Measurements from ENCODE around the gene CRK.

CRK gene

DNA sequence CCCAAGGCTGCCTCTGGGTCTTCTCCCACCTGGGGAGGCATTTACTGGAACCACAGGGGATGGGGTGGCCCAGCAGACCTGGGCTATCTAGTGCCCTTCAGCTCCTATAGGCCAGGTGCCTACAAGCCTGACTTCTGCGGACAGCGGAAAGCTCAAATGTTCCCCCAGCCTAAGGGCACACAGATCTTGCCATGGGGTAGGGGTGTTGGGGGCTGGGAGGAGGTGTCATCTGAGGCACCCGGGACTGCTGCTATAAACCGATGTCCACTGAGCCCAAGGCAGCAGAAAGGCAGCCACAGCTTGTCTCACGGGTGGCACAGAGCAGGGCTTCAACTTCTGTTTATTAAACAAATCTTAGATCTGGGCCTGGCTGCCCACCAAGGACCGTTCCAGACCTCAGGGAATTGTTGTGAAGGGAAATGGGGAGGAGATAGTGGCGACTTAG is 32.8 kb upstream of the CRK start:
- Histone ChIP-seq H3K4me1 (ENCODE audit: low read length) (peaks cover 14% of the 10 kb centered on the region; the same call in 1 of the 2 replicates), H3K4me3 (ENCODE audit: low read length) (no peak overlapping the region), H3K79me2 (ENCODE audit: low read length) (peaks cover 13% of the 10 kb centered on the region), H3K9me2 (replicated peaks; ENCODE audit: insufficient read depth, low read length) (no peaks in the 10 kb centered on the region), H3K9me3 (replicated peaks; ENCODE audit: insufficient read depth, low read length) (no peaks in the 10 kb centered on the region), H3K27ac (ENCODE audit: low read length) (no peak overlapping the region), H3K36me3 (replicated peaks; ENCODE audit: insufficient read depth, low read length) (no peaks in the 10 kb centered on the region), H3K27me3 (replicated peaks; ENCODE audit: insufficient read depth, low read length) (no peaks in the 10 kb centered on the region), H4K20me1 (ENCODE audit: insufficient read depth, low read length) (no peaks in the 10 kb centered on the region), H2AFZ (ENCODE audit: low read length) (no peak overlapping the region), H3K4me2 (ENCODE audit: low read depth, low read length) (no peak overlapping the region), H3F3A (ENCODE audit: insufficient read depth, low read length) (0 out of 2 replicates have a peak, but pooled peaks cover 3% of the 10 kb centered on the region), H3K9ac (ENCODE audit: low read length) (no peak overlapping the region)
- TF ChIP-seq CTCF (IDR thresholded peaks at IDR 0.05; ENCODE audit: low read length) = no peak
- TF ChIP-seq EZH2 (optimal IDR thresholded peaks at IDR 0.05; ENCODE audit: low read depth, low read length) = no peak
- no peak for TF ChIP-seq EZH2phosphoT487 (IDR thresholded peaks at IDR 0.05; ENCODE audit: low read length)
- no peak for DNase-seq

GRCh38 chr17:1487939-1488825 is 32.1 kb upstream of the CRK start:
- Histone ChIP-seq H3K27me3 (replicated peaks; ENCODE audit: insufficient read depth, low read length) (no peaks in the 10 kb centered on the region), H3K79me2 (ENCODE audit: low read length) (peaks cover 13% of the 10 kb centered on the region), H3K9me3 (replicated peaks; ENCODE audit: insufficient read depth, low read length) (no peaks in the 10 kb centered on the region), H3K4me2 (ENCODE audit: low read depth, low read length) (peak overlapping the region; percentile 74; the same call in 1 of the 2 replicates), H3K4me1 (ENCODE audit: low read length) (peaks cover 14% of the 10 kb centered on the region; the same call in 1 of the 2 replicates), H3K36me3 (replicated peaks; ENCODE audit: insufficient read depth, low read length) (no peaks in the 10 kb centered on the region), H3K9ac (ENCODE audit: low read length) (peak overlapping the region; percentile 31; the same call in 1 of the 2 replicates), H3K27ac (ENCODE audit: low read length) (no peak overlapping the region), H3K4me3 (ENCODE audit: low read length) (peak overlapping the region; percentile 58), H3F3A (ENCODE audit: insufficient read depth, low read length) (0 out of 2 replicates have a peak, but pooled peaks cover 3% of the 10 kb centered on the region), H2AFZ (ENCODE audit: low read length) (peak overlapping the region; percentile 67), H3K9me2 (replicated peaks; ENCODE audit: insufficient read depth, low read length) (no peaks in the 10 kb centered on the region), H4K20me1 (ENCODE audit: insufficient read depth, low read length) (no peaks in the 10 kb centered on the region)
- peak; percentile 33 for DNase-seq
- no peak for TF ChIP-seq EZH2 (optimal IDR thresholded peaks at IDR 0.05; ENCODE audit: low read depth, low read length)
- no peak for TF ChIP-seq EZH2phosphoT487 (IDR thresholded peaks at IDR 0.05; ENCODE audit: low read length)
- TF ChIP-seq CTCF (IDR thresholded peaks at IDR 0.05; ENCODE audit: low read length) = no peak

GRCh38 chr17:1486802-1487695 is 31.0 kb upstream of the CRK start:
- Histone ChIP-seq H3K9me3 (replicated peaks; ENCODE audit: insufficient read depth, low read length) (no peaks in the 10 kb centered on the region), H3K27ac (ENCODE audit: low read length) (no peak overlapping the region), H3K27me3 (replicated peaks; ENCODE audit: insufficient read depth, low read length) (no peaks in the 10 kb centered on the region), H3K4me1 (ENCODE audit: low read length) (peaks cover 14% of the 10 kb centered on the region; the same call in 1 of the 2 replicates), H2AFZ (ENCODE audit: low read length) (no peak overlapping the region), H3F3A (ENCODE audit: insufficient read depth, low read length) (0 out of 2 replicates have a peak, but pooled peaks cover 3% of the 10 kb centered on the region), H4K20me1 (ENCODE audit: insufficient read depth, low read length) (no peaks in the 10 kb centered on the region), H3K4me3 (ENCODE audit: low read length) (peak overlapping the region; percentile 58; the same call in 1 of the 2 replicates), H3K4me2 (ENCODE audit: low read depth, low read length) (peak overlapping the region; percentile 74; the same call in 1 of the 2 replicates), H3K36me3 (replicated peaks; ENCODE audit: insufficient read depth, low read length) (no peaks in the 10 kb centered on the region), H3K9me2 (replicated peaks; ENCODE audit: insufficient read depth, low read length) (no peaks in the 10 kb centered on the region), H3K79me2 (ENCODE audit: low read length) (peaks cover 13% of the 10 kb centered on the region), H3K9ac (ENCODE audit: low read length) (no peak overlapping the region)
- TF ChIP-seq CTCF (IDR thresholded peaks at IDR 0.05; ENCODE audit: low read length) (no peak), EZH2phosphoT487 (IDR thresholded peaks at IDR 0.05; ENCODE audit: low read length) (no peak), EZH2 (optimal IDR thresholded peaks at IDR 0.05; ENCODE audit: low read depth, low read length) (no peak)
- DNase-seq = no peak

All from MM.1S (cell line).